ENCODE results near the gene DRGX. TPM values are rescaled to one million over a fixed set of nuclear protein-coding genes. Genes with fewer than 3 reads are reported as not detected.

DRGX gene
- total and polyA plus RNA-seq, 2 of the 4 experiments (the other 2 are of a cell fraction) = not detected

- Histone ChIP-seq H4K91ac (ENCODE audit: insufficient read depth, low read depth, low read length) (no peak overlapping the region), H3K4me3 (ENCODE audit: insufficient read depth, low read depth, low read length) (no peak overlapping the region), H3K56ac (ENCODE audit: extremely low read depth, insufficient read depth, low read length) (no peak overlapping the region), H4K8ac (ENCODE audit: low read depth in 2 of 2, low read length in 2 of 2) (no peak overlapping the region), H4K5ac (ENCODE audit: low read depth, low read length) (no peak overlapping the region), H3K9me1 (ENCODE audit: insufficient read depth, low read length) (no peaks in the 10 kb centered on the region), H2AK5ac (ENCODE audit: low read depth, low read length) (no peak overlapping the region), H3K4ac (ENCODE audit: low read depth, low read length) (no peak overlapping the region), H3K14ac (replicated peaks; ENCODE audit: low read depth, low read length) (no peak overlapping the region), H3K36me3 (ENCODE audit: control insufficient read depth, insufficient read depth, low read length) (no peaks in the 10 kb centered on the region), H2AFZ (replicated peaks; ENCODE audit: low read length, poor library complexity) (no peak overlapping the region), H2BK5ac (ENCODE audit: low read depth, low read length, poor library complexity, severe bottlenecking) (no peak overlapping the region), H3K4me1 (ENCODE audit: control insufficient read depth, insufficient read depth, low read length) (no peaks in the 10 kb centered on the region), H3K18ac (ENCODE audit: low read depth, low read length) (no peak overlapping the region), H3K9ac (ENCODE audit: low read depth, low read length) (no peak overlapping the region), H2BK120ac (ENCODE audit: low read depth, low read length) (no peak overlapping the region), H4K20me1 (ENCODE audit: insufficient read depth, low read length) (peaks cover 5% of the 10 kb centered on the region; the same call in 1 of the 2 replicates), H3K27me3 (ENCODE audit: control insufficient read depth, insufficient read depth, low read length) (peaks cover 73% of the 10 kb centered on the region), H2AK9ac (replicated peaks; ENCODE audit: low read depth, low read length, poor library complexity) (no peak overlapping the region), H3K27ac (ENCODE audit: insufficient read depth, low read length) (no peak overlapping the region), H2BK15ac (ENCODE audit: low read depth, low read length) (no peak overlapping the region), H3K79me1 (ENCODE audit: low read depth in 1 of 2, low read length in 2 of 2) (no peaks in the 10 kb centered on the region), H3K23ac (ENCODE audit: low read depth, low read length) (no peak overlapping the region), H3K4me2 (ENCODE audit: low read depth, low read length) (no peak overlapping the region), H3K9me3 (ENCODE audit: control insufficient read depth, insufficient read depth, low read length) (no peaks in the 10 kb centered on the region), H2BK20ac (ENCODE audit: low read depth, low read length) (no peak overlapping the region)
- no peak for TF ChIP-seq CTCF (conservative IDR thresholded peaks at IDR 0.05; ENCODE audit: low read depth, low read length)
- no peak for TF ChIP-seq RAD21 (IDR thresholded peaks at IDR 0.05; ENCODE audit: low read length)
- TF ChIP-seq RFX5 (IDR thresholded peaks at IDR 0.05; ENCODE audit: low read depth, low read length) = no peak
- TF ChIP-seq NFE2L2 (IDR thresholded peaks at IDR 0.05; ENCODE audit: low read depth, low read length) = no peak
- TF ChIP-seq BHLHE40 (IDR thresholded peaks at IDR 0.05; ENCODE audit: low read depth, low read length) = no peak
- TF ChIP-seq POLR2A (IDR thresholded peaks at IDR 0.05; ENCODE audit: low read depth, low read length) = no peak
- no peak for TF ChIP-seq CHD1 (IDR thresholded peaks at IDR 0.05; ENCODE audit: low read depth, low read length)
- TF ChIP-seq FOS (IDR thresholded peaks at IDR 0.05; ENCODE audit: low read depth, low read length) = no peak
- TF ChIP-seq MAZ (IDR thresholded peaks at IDR 0.05; ENCODE audit: borderline replicate concordance, low read depth, low read length) = no peak
- no peak for TF ChIP-seq CEBPB (IDR thresholded peaks at IDR 0.05; ENCODE audit: low read depth, low read length)
- TF ChIP-seq RCOR1 (IDR thresholded peaks at IDR 0.05; ENCODE audit: insufficient replicate concordance, low read length) = no peak
- TF ChIP-seq ELK1 (IDR thresholded peaks at IDR 0.05; ENCODE audit: borderline replicate concordance, low read depth, low read length) = no peak
- no peak for TF ChIP-seq SMC3 (IDR thresholded peaks at IDR 0.05; ENCODE audit: low read depth, low read length)
- no peak for TF ChIP-seq MXI1 (IDR thresholded peaks at IDR 0.05; ENCODE audit: borderline replicate concordance, low read depth, low read length)
- TF ChIP-seq MAFK (IDR thresholded peaks at IDR 0.05; ENCODE audit: low read depth, low read length) = no peak
- dilution Hi-C loops (cut with HindIII; ENCODE audit: low sequenced_read_pairs, unreplicated experiment) (no loop called here), intact Hi-C loops (cut with micrococcal nuclease) (no loop called here), in situ Hi-C loops (cut with MboI; ENCODE audit: low sequenced_read_pairs) (no loop called here)
- CTCF ChIA-PET = interaction anchor here (0.9 kb wide), 1 partner anchor 88 kb away, joined by 3 read pairs; no protein-coding TSS in a partner anchor
- DNase-seq (no peak), ATAC-seq (ENCODE audit: low read depth) (no peak)
- POLR2A ChIA-PET (ENCODE audit: unreplicated experiment) = no interaction called here
- WGBS, 2 experiments (ENCODE audit: extremely low coverage in 2 of 2, insufficient read length in 1 of 2) = no CpG with 5 or more reads among the region's 8 CpGs
- BruUV-seq (replicated peaks) = no TSS peak
These were observed 744 bp upstream of the DRGX start for GRCh38 chr10:49396666-49396999.

All from IMR-90 (cell line).